ENCODE measurements around the gene VMO1.

DNA sequence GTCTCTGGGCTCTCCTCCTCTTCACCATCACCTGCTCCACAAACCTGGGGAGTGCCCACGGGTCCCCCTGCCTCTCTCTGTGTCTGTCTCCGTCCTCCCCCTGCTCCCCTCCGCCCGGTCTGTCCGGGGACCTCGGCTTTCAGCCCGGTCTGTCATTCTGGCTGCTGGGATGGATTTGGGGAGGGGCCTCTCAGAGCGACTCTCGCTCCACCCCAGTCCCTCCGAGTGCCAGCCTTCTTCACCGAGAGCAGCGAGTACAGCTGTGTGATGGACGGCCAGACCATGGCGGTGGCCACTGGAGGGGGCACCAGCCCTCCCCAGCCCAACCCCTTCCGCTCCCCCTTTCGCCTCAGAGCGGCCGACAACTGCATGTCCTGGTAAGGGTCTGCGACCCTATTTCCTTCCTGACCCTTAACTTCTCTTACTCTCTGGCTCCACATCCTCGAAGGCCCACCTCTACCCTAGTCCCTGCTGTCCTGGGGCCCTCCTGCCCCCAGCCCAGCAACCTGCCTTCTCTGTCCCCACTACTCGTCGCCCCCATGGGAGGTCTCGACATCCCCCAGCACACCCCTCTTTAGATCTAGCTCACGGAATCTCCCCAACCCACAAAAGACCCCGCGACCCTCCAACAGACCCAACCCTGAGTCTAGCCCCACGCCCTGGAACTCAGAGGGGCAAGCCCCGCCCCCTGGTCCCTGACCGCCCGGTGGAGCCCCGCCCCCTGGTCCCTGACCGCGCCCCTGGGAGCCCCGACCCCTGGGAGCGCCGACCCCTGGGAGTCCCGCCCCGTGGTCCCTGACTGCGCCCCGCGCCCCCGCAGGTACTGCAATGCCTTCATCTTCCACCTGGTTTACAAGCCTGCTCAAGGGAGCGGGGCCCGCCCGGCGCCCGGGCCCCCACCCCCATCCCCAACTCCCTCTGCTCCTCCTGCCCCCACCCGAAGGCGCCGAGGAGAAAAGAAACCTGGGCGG, 40.9 kb downstream of the VMO1 start:
- TF ChIP-seq CTCF (IDR thresholded peaks at IDR 0.05) (no peak), POLR2A (IDR thresholded peaks at IDR 0.05) (no peak)
